Activated CD4-positive, alpha-beta T cell treated with anti-CD3 and anti-CD28 coated beads for 4 hours (primary cell): Measurements from ENCODE around the gene INPP4B.
A peak's percentile ranks its signal among the peaks of the same experiment; 100 is the strongest.

Experiments
- DNase-seq, 2 donors: peaks; one replicate each; pipeline ENCODE4 v3.0.0-alpha.2; 2020

INPP4B gene

DNA sequence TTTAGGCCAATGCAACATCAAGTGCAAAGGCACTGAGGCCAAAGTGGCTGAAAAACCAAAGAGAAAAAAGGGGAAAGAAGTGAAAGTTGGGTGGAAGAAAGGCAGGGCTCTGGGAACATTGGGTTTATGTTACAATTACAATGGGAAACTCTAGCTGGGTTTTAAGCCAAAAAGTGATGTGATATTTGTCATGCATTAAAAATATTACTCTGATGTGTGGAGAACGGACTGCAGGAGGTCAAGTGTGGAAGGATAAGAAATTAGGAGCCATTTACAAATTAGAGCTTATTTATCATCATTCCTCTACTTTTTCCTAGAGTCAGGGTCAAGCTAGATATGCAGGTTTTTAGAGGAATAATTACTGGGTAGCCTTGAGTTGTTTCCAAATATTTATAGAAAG lies 516.8 kb downstream of the INPP4B start:
- DNase-seq, result no peak

DNA sequence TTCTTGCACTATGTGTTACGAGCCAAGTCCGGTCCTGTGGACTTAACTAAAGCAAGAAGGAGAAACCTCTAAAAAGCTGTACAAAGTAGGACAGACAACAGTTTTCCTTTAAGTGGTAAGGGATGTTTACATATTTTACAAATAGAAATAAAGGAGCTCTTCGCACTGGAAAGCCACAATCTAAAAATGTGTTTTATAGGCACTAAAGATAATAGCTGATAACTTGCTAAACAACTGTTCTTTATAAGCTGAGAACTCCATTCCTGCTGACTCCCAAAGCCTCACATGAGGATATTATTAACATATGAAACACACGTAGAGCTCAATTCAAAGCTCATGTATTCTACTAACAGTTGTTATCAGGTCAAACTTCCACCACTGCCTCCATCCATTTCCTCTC lies 519.9 kb downstream of the INPP4B start:
- DNase-seq, result no peak

DNA sequence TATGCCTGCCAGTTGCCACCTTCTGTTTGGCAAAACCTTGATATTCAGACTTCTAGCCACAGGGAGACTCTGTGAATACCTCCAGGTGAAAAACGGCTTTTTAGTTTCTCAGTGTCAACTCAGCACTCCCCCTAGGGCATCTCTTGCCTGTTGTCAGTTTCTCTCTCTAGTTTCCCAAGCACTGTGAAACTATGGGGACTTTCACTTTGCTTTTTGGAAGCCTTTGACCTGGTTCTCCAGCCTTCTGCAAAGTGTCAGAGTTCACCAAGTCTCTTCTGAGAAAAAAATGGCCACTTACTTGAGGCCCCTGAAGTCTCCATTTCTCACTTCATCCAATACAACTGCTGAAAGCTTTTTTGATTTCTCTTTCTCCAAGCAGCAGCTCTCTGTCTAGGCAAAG lies 521.5 kb downstream of the INPP4B start:
- no peak for DNase-seq

DNA sequence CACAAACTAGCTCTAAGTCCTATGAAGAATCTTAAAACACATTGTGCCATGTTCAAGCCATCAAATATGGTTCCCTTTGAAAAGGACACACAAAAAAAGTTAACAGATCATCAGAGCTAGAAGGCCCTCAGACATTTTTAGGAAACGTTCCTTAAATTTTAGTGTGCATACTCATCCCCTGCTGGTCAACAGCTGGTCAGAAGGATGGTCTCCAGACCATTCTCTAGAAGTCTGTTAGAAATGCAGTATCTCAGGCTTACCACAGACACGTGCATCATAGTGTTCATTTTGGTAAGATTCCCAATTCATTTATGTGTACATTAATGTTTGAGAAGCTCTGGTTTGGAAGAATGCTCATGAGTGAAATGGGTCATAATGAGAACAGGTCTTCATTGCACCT lies 523.1 kb downstream of the INPP4B start:
- DNase-seq, result no peak

DNA sequence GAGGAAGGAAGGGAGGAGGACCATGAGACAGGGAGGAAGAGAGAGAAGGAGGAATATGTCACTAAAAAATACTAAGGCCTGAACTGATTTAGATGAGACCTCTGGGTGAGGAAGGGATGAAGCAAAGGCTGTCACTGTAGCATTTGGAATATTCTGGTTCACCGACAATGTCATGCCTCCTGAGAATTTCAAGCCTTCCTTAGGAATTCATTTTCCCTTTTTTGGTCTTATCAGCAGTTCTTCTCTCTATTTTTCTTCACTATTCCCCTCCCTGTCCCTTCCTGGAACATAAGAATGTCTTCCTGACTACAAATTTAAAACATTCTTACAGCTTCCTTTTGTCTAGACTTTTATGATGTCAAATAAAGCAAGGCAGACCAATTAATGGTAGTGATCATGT lies 527.8 kb downstream of the INPP4B start:
- no peak for DNase-seq

DNA sequence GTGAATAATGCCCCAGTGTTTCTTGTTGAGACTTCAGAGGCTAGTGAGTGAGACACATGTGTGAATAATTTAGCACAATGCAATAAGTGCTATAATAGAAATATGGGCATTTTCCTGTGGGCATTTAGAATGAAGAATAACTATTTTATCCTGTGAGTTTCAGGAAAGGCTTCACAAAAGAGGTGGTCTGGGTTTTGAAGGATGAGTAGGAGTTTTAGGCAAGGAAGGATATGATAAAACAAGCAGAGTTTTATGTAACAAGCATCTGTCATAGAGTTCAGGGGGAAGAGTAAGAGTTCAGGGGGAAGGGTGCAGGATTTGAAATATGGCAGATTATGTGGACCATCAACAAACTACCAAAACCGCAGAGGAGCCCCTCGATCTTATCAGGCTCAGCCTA lies 529.2 kb downstream of the INPP4B start:
- DNase-seq, result no peak

DNA sequence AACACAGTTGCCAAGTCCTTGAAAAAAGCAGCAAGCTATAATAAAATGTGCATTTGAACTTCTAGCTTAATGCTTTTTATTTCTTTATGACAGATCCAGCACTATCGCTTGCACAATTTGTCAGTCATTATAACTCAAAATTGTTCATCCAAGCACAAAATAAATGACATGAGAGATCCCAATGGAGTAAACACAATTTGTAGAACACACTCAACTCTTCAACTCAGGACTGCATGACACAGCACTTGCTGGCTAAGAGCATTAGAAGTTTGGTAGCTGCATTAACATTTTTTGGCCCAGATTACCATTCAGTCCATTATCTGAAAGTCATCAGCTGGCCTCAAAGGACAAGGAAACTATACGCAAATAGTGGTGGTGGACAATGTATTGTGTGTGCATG lies 530.1 kb downstream of the INPP4B start:
- no peak for DNase-seq

DNA sequence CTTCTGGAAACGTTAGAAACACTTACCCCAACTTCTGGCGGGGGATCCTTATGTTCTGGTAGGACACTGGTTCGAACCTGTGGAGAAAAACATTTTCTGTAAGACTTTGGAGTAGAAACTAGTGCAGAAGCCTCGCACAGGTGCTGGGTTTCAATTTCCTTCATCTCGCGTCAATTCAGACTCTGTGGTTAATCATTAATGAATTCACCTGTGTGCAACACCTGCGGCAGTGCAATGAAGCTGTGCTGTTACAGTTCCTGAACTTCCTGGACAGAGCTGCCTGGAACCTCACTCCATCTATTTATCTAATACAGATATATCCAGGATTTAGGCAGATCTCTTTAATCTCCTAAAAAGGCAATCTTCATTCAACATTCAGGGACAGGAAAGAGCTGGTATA lies 531.4 kb downstream of the INPP4B start:
- no peak for DNase-seq

DNA sequence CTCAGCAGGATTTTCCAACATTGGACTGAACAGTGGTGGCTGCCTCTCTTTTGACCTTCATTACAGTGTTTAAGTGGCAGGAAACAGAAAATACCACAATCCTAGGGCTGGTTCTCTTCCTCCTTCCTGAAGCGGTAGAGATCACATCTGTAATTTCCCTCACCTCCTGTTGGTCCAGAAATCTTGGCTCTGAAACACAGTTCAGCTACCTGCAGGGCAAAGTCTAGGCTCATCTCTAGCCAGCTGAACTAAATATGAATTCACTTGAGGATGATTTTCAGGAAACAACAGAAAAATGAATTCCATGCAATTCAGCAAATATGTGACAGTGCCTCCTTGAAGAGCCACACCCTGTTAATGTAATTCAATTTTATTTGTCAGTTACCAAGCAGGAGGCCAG lies 531.9 kb downstream of the INPP4B start:
- no peak for DNase-seq

DNA sequence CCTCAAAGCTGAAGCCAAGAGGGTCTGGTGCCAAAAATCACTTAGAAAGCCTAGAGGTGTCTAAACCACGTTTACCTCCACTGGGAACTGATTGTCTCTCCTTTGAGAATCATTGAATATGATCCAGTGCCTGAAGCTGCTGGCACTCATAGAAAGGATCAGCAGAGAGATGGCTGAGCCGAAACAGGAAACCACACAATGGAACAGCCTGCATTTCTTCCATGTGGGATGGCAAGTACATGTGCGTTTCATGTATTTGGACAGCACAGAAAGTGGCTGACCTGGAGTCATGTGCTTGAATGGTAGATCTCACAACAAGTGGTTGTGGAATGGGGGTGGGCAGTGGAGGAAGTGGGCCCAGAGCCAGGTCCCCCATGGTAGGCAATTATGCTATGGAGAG lies 533.7 kb downstream of the INPP4B start:
- no peak for DNase-seq

DNA sequence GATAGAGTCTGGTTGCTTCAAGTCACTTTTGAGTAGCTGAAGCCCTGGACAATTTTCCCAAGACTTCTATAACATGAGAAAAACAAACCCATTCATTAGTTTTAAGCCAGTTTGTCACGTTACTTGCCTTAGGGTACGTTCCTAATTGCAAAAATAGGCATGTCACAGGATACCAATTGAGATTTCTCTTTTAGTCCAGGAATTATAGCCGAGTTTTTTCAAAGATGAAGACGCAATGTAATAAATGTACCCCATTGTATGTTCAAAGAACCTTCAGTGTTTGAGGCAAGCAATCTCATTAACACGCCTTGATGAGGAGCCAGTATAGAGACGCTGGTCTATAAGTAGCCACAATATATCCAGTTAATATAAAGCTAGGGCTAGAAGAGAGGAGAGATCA lies 534.2 kb downstream of the INPP4B start:
- no peak for DNase-seq

DNA sequence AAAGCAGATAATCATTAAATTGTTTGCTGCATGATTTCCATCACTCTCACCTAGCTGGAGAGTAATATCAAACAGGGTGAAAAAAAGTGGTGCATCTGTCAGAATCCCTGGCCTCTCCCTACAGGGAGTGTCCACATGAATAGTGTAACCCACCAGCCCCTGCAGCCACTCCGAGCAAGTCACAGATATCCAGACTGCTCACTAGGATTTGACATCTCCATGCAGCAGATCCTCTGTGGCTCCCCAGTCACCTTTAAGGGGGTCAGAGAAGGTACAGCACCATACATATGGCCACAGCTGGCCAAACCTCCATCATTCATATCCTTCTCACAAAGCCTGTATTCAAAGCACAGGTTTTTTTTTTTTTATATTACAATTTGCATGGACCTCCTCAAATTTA lies 536.3 kb downstream of the INPP4B start:
- DNase-seq, result no peak

DNA sequence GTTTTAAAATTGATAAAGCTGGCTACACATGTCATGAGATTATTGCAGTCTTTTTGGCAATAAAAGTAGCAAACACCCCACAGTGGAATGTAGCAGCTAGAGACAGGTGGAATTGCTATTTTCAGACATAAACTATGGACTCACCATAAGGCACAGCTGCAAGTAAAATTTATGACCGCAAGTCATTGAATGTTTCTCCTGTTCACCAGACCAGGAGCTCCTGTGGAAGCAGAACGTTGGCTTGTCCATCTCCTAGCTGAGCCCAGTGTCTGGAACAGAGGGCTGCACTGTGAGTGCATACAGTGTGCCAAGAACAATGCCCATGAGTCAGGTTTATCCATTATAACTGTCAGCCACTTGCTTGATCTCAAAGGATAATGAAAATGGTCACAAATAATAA lies 538.2 kb downstream of the INPP4B start:
- DNase-seq, result no peak

DNA sequence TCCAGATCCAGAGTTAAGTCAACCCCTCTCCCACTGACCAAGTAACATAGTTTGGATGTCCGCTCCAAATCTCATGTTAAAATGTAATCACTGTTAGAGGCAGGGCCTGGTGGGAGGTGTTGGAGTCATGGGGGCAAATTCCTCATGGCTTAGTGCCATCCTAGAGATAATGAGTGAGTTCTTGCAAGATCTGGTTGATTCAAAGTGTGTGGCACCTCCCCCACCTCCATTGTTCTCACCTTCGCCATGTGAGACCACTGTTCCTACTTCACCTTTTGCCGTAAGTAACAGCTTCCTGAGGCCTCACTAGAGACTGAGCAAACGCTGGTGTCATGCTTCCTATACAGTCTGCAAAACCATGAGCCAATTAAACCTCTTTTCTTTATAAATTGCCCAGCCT lies 548.8 kb downstream of the INPP4B start:
- no peak for DNase-seq

DNA sequence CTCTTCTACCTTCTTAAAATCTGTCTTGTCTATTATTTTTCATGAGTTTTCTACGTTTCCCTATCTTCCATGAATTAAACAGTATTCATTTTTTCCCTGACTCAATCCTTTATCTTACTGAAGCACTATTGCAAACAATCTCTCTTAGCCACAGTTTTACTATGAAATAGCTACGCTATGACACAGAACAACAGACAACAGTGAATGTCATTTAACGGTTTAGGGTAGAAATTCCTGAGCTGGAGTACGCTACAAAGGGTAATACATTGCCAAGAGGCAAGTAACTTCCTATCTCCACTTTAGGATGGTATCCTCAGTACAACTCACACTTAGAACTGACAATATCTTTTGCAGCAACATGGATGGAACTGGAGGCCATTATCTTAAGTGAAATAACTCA lies 552.6 kb downstream of the INPP4B start:
- DNase-seq, result no peak

DNA sequence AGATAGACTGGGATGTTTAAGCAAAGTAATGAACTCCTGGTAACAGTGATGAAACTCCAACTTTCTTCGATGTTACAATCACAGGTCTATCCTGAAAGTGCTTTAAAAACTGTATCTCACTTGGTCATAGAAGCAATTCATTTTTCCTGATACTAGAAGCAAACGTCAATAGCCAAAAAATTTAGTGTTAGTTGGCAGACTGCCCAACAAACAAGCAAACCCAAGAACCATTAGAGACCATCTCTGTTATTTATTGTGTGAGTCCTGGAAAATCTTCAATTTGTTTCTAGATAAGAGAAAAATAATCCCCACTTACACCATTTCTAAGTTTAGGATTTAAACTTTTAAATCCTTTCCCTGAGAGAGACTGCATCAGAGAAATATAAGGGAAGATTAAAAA lies 553.9 kb downstream of the INPP4B start:
- DNase-seq, result no peak

DNA sequence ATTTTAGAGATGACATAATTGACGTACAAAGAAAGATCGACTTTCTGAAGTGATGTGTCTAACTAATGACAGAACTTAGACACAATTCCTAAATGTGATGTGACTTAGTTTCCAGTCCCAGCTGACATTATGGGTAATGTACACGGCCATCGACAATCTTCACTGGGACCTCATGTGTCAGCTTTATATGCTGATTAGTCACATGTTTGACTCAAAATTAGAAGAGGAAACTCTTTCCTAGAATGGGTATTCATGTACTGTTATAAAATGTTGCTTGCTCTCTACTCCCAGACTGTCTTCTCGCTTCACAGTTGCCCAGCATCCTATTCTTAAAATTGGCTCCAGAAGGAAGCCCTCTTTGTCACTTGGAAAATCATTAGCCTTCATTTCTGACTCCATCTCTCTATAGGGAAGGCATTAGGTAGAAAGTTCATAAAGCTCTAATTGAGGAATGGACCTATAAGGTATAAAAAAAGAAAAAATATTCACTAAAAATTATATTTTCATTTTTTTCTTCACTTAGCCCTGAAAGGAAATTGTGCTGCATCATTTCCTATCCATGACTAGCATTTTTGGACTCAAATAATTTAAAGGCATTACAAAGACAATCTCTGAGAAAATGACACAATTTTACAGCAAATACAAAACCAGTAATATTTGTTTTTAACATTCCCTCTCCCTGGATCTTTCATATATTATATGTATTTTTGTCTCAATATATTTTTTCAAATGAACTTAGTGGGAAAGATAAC lies 554.6 kb downstream of the INPP4B start:
- no peak for DNase-seq

DNA sequence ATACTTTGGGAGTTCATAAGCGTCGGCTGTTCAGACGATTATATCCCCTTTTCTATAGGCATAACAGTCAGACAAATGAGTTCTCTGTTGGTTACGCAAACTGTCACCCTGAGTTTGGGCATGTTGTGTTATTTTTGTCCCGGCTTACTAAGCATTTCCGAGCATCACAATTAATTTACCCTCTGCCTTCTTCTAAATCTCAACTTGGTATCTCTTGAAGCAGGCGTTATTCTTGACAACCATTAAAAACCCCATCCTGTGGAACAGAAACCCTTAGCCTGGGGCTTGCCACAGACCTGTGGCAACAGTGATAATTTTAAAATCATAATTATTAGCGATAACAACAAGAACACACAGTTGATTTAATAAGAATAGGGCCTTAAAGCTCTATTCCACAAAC lies 558.7 kb downstream of the INPP4B start:
- no peak for DNase-seq

DNA sequence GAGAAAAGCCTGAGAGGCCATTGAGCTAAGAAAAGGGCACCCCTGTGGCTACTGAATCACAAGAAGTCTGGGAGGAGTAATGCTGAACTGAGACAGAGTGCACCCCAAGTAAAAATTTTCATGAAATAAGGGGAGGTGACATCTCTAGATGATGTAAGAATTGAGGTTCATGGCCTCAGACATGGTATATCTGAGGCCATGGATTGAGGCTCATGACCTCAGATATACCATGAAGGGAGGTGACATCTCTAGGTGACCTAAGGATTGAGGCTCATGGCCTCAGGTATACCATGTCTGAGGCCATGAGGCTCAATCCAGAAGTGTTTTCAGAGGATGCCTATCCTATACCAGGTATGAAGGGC lies 560.9 kb downstream of the INPP4B start:
- no peak for DNase-seq

DNA sequence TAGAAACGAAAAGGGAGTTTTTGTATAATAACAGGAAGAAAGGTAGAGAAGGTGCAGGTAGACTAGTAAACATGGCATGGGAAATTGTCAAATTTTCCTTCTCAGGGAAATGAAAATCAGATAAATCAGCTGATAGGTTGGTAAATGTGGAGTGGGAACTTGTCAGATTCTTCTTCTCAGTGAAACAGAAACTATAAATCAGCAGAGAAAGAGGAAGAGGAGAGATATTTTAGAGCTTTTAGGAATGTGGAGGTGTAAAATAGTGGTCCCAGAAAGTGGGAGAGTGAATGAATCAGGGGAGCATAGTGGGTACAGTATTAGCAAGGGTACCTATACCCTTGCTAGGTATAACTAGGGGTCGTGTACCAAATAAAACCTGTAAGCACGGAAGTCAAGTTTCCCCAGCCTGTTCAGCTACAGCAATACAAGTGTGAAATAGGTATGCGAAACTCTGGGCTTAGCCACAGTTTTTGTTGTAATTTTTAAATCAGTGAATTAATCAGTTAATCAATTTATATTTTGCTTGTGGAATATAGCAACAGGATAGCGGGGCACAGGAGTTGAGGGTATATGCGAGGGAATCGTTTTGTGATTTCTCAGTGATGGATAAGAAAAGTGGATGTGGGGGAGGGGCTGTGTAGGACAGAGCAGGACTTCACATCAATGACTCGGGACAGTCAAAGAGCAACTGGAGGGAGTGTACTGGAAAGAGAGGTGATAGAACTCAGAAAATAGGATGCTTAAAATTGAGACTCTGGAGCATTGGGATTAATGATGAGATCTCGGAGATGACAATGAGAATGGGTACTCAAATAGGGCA lies 561.5 kb downstream of the INPP4B start:
- DNase-seq, result no peak

DNA sequence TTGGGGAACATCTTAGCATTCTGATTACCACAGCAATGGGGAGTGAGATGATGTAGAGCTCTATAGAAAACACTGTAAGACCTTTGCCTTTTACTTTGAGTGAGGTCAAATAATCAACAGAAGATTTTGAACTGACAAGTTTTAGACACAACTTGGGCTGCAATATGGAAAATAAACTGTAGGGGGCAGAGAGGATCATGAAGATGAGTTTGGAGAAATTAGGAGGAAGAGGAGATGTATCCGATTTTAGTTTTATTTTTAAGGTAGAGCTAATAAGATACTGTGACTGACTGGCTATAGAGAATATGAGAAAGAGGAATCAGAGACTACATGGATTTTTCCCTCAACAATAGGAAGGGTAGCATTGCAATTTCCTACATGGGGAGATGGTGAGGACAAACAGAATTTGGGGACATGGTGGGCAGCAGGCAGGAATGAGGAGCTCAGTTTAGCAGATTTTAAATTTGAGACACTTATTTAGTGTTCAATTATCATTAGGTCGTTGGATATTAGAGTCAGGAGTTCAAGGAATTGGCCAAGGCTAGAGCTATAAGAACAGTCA lies 563.1 kb downstream of the INPP4B start:
- peak in 1 of 2 donors; percentile 59 for DNase-seq

DNA sequence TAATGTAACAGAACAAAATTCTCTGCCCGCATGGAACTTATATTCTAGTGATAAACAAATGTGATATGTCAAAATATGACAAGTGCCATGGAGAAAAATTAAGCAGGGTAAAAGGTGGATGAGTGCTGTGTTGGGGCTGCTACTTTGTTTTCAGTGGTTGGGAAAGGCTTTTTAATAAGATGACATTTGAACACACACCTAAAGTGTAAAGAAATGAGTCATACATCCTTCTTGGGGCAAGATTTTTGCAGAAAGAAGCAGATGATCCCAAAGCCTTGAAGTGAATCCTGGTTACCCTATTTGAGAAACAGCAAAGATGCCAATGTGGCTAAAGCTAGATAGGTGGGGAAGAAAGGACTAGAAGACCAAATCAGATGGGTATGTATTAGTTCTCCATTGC lies 564.1 kb downstream of the INPP4B start:
- DNase-seq, result no peak

DNA sequence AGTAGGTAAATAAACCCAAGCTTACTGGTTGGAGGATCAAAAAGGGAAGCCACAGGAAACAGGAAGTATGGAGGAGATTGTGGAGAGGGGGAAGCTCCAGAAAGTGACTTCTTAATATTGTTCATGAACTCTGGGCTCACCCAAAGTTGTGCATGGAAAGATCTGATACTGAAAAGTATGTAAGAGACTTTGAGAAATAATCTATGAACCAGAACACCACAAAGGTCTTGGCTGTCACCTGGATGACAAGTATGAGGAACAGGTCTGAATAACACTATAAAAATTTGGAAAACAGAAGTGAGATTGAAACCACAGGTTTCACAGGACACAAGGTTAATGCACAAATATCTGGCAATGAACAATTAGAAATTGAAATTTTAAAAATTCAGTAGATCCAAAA lies 567.4 kb downstream of the INPP4B start:
- DNase-seq, result no peak

DNA sequence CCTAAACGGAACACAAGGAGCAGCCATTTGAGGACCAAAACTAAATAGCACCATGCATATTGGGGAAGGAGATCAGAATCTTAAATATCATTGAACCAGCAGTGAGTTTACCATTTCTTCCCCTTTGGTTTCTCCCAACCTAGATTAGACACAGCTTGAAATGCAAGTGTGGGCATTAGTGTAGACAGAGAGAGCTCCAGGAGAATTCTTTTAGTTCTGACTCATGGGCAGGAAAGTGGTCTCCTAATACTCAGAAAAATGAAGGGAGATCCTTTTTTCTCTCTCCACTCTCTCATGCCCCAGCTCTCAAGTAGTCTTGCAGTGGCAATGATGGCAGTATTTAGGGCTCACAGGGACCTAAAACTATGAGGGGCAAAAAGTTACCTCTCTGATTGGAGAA lies 567.9 kb downstream of the INPP4B start:
- DNase-seq, result no peak
